AML-193 (cell line): ENCODE measurements around the gene ZNF276.

Experiments
- DNase-seq, 2 experiments: peaks; one replicate each; lab custom pipeline; 2025; lab: John Stamatoyannopoulos, UW

The ZNF276 gene

GRCh38 chr16:89716493-89716892 lies 4.8 kb upstream of the ZNF276 start:
- no peak for DNase-seq

- no peak for DNase-seq
Observed at GRCh38 chr16:89716916-89717687, 4.2 kb upstream of the ZNF276 start.

- no peak for DNase-seq
Observed at GRCh38 chr16:89717688-89718505, 3.4 kb upstream of the ZNF276 start.

- DNase-seq, result no peak
Observed at GRCh38 chr16:89720551-89720812, 855 bp upstream of the ZNF276 start.

- peak; percentile 62 to 77 for DNase-seq
Observed at GRCh38 chr16:89721546-89722391, 432 bp downstream of the ZNF276 start.

- peak; percentile 64 to 65 for DNase-seq
Observed at GRCh38 chr16:89722392-89723278, 1.3 kb downstream of the ZNF276 start.

- DNase-seq, result no peak
Observed at GRCh38 chr16:89723279-89724250, 2.2 kb downstream of the ZNF276 start.

- DNase-seq, result no peak
Observed at GRCh38 chr16:89727406-89728120, 6.2 kb downstream of the ZNF276 start.

GRCh38 chr16:89729293-89729692 lies 8.0 kb downstream of the ZNF276 start:
- no peak for DNase-seq

GRCh38 chr16:89729863-89730593 lies 8.7 kb downstream of the ZNF276 start:
- DNase-seq, result no peak

- DNase-seq, result no peak
Observed at GRCh38 chr16:89730610-89731234, 9.4 kb downstream of the ZNF276 start.

- no peak for DNase-seq
Observed at GRCh38 chr16:89732142-89732917, 11.0 kb downstream of the ZNF276 start.

- DNase-seq, result no peak
Observed at GRCh38 chr16:89732918-89733242, 11.5 kb downstream of the ZNF276 start.

GRCh38 chr16:89733322-89733721 lies 12.0 kb downstream of the ZNF276 start:
- no peak for DNase-seq

GRCh38 chr16:89733792-89734191 lies 12.5 kb downstream of the ZNF276 start:
- DNase-seq, result no peak

- no peak for DNase-seq
Observed at GRCh38 chr16:89736554-89736953, 15.2 kb downstream of the ZNF276 start.

- no peak for DNase-seq
Observed at GRCh38 chr16:89737341-89738071, 16.2 kb downstream of the ZNF276 start.
